ENCODE measurements around the gene CSF2RB.
A peak's percentile ranks its signal among the peaks of the same experiment; 100 is the strongest.

The CSF2RB gene

GRCh38 chr22:36954251-36955014 lies 41.0 kb downstream of the CSF2RB start:
- TF ChIP-seq POLR2AphosphoS5 (IDR thresholded peaks at IDR 0.05; ENCODE audit: low read depth, low read length), result no peak
- TF ChIP-seq PAX5 (IDR thresholded peaks at IDR 0.05; ENCODE audit: insufficient read depth, low read length, severe bottlenecking), result no peak
- 0 out of 2 replicates have a peak, but pooled peaks have one; percentile 5 for TF ChIP-seq SPI1 (IDR thresholded peaks at IDR 0.05; ENCODE audit: low read depth, low read length)
- DNase-seq (ENCODE audit: insufficient read length, low spot score), result no peak
- peak; percentile 87 for FAIRE-seq

- TF ChIP-seq TAF1 (IDR thresholded peaks at IDR 0.05; ENCODE audit: low read depth, low read length), result no peak
- no peak for FAIRE-seq
- no peak for DNase-seq (ENCODE audit: insufficient read length, low spot score)
Observed at GRCh38 chr22:36955691-36956090, 42.3 kb downstream of the CSF2RB start.

- DNase-seq (ENCODE audit: insufficient read length, low spot score) (no peak), FAIRE-seq (no peak)
- TF ChIP-seq TAF1 (IDR thresholded peaks at IDR 0.05; ENCODE audit: low read depth, low read length), result no peak
- TF ChIP-seq POLR2A (IDR thresholded peaks at IDR 0.05; ENCODE audit: low read depth, low read length), result no peak
- TF ChIP-seq POU2F2 (IDR thresholded peaks at IDR 0.05; ENCODE audit: low read depth, low read length), result no peak
- no peak for TF ChIP-seq SPI1 (IDR thresholded peaks at IDR 0.05; ENCODE audit: low read depth, low read length)
- TF ChIP-seq PAX5 (IDR thresholded peaks at IDR 0.05; ENCODE audit: insufficient read depth, low read length, severe bottlenecking), result no peak
- no peak for TF ChIP-seq POLR2AphosphoS5 (IDR thresholded peaks at IDR 0.05; ENCODE audit: low read depth, low read length)
Observed at GRCh38 chr22:36958366-36958765, 44.9 kb downstream of the CSF2RB start.

- no peak for DNase-seq (ENCODE audit: insufficient read length, low spot score)
- TF ChIP-seq SPI1 (IDR thresholded peaks at IDR 0.05; ENCODE audit: low read depth, low read length) (no peak), POLR2A (IDR thresholded peaks at IDR 0.05; ENCODE audit: low read depth, low read length) (no peak), POU2F2 (IDR thresholded peaks at IDR 0.05; ENCODE audit: low read depth, low read length) (no peak)
Observed at GRCh38 chr22:36961626-36962025, 48.2 kb downstream of the CSF2RB start.

GRCh38 chr22:36963302-36963701 lies 49.9 kb downstream of the CSF2RB start:
- no peak for DNase-seq (ENCODE audit: insufficient read length, low spot score)
- no peak for FAIRE-seq
- no peak for TF ChIP-seq POLR2A (IDR thresholded peaks at IDR 0.05; ENCODE audit: low read depth, low read length)
- TF ChIP-seq TAF1 (IDR thresholded peaks at IDR 0.05; ENCODE audit: low read depth, low read length), result no peak
- TF ChIP-seq POU2F2 (IDR thresholded peaks at IDR 0.05; ENCODE audit: low read depth, low read length), result no peak
- no peak for TF ChIP-seq SPI1 (IDR thresholded peaks at IDR 0.05; ENCODE audit: low read depth, low read length)
- no peak for TF ChIP-seq POLR2AphosphoS5 (IDR thresholded peaks at IDR 0.05; ENCODE audit: low read depth, low read length)
- TF ChIP-seq PAX5 (IDR thresholded peaks at IDR 0.05; ENCODE audit: insufficient read depth, low read length, severe bottlenecking), result no peak

More at GRCh38 chr22:36961626-36962025, 48.2 kb downstream of the CSF2RB start:
- no peak for FAIRE-seq

GRCh38 chr22:36964106-36964505 lies 50.7 kb downstream of the CSF2RB start:
- FAIRE-seq (no peak), DNase-seq (ENCODE audit: insufficient read length, low spot score) (no peak)
- no peak for TF ChIP-seq POLR2AphosphoS5 (IDR thresholded peaks at IDR 0.05; ENCODE audit: low read depth, low read length)
- no peak for TF ChIP-seq TAF1 (IDR thresholded peaks at IDR 0.05; ENCODE audit: low read depth, low read length)
- TF ChIP-seq POU2F2 (IDR thresholded peaks at IDR 0.05; ENCODE audit: low read depth, low read length), result no peak
- no peak for TF ChIP-seq SPI1 (IDR thresholded peaks at IDR 0.05; ENCODE audit: low read depth, low read length)
- TF ChIP-seq PAX5 (IDR thresholded peaks at IDR 0.05; ENCODE audit: insufficient read depth, low read length, severe bottlenecking), result no peak
- no peak for TF ChIP-seq POLR2A (IDR thresholded peaks at IDR 0.05; ENCODE audit: low read depth, low read length)

GRCh38 chr22:36965696-36966095 lies 52.3 kb downstream of the CSF2RB start:
- no peak for FAIRE-seq
- no peak for DNase-seq (ENCODE audit: insufficient read length, low spot score)
- no peak for TF ChIP-seq TAF1 (IDR thresholded peaks at IDR 0.05; ENCODE audit: low read depth, low read length)
- no peak for TF ChIP-seq SPI1 (IDR thresholded peaks at IDR 0.05; ENCODE audit: low read depth, low read length)
- no peak for TF ChIP-seq POU2F2 (IDR thresholded peaks at IDR 0.05; ENCODE audit: low read depth, low read length)
- TF ChIP-seq POLR2AphosphoS5 (IDR thresholded peaks at IDR 0.05; ENCODE audit: low read depth, low read length), result no peak
- TF ChIP-seq POLR2A (IDR thresholded peaks at IDR 0.05; ENCODE audit: low read depth, low read length), result no peak
- TF ChIP-seq PAX5 (IDR thresholded peaks at IDR 0.05; ENCODE audit: insufficient read depth, low read length, severe bottlenecking), result no peak

- no peak for TF ChIP-seq POLR2AphosphoS5 (IDR thresholded peaks at IDR 0.05; ENCODE audit: low read depth, low read length)
- no peak for TF ChIP-seq POU2F2 (IDR thresholded peaks at IDR 0.05; ENCODE audit: low read depth, low read length)
- TF ChIP-seq PAX5 (IDR thresholded peaks at IDR 0.05; ENCODE audit: insufficient read depth, low read length, severe bottlenecking), result no peak
- TF ChIP-seq POLR2A (IDR thresholded peaks at IDR 0.05; ENCODE audit: low read depth, low read length), result no peak
- no peak for TF ChIP-seq TAF1 (IDR thresholded peaks at IDR 0.05; ENCODE audit: low read depth, low read length)
- no peak for TF ChIP-seq SPI1 (IDR thresholded peaks at IDR 0.05; ENCODE audit: low read depth, low read length)
- DNase-seq (ENCODE audit: insufficient read length, low spot score) (no peak), FAIRE-seq (no peak)
Observed at GRCh38 chr22:36966851-36967540, 53.6 kb downstream of the CSF2RB start.

- TF ChIP-seq POLR2AphosphoS5 (IDR thresholded peaks at IDR 0.05; ENCODE audit: low read depth, low read length), result no peak
- no peak for TF ChIP-seq POU2F2 (IDR thresholded peaks at IDR 0.05; ENCODE audit: low read depth, low read length)
- no peak for TF ChIP-seq TAF1 (IDR thresholded peaks at IDR 0.05; ENCODE audit: low read depth, low read length)
- no peak for TF ChIP-seq POLR2A (IDR thresholded peaks at IDR 0.05; ENCODE audit: low read depth, low read length)
- no peak for TF ChIP-seq PAX5 (IDR thresholded peaks at IDR 0.05; ENCODE audit: insufficient read depth, low read length, severe bottlenecking)
- TF ChIP-seq SPI1 (IDR thresholded peaks at IDR 0.05; ENCODE audit: low read depth, low read length), result no peak
- DNase-seq (ENCODE audit: insufficient read length, low spot score), result no peak
- FAIRE-seq, result no peak
Observed at GRCh38 chr22:36968249-36968964, 55.0 kb downstream of the CSF2RB start.
